GM23338 (cell line): Measurements from ENCODE around the gene GNB2.

Source experiments
- CREB1 ChIP-seq: fragments of 250-450 bp; sonication (Bioruptor Pico); IDR thresholded peaks from 2 replicates; pipeline ENCODE4 v1.5.0; 2020; ENCODE audit warnings: low read depth, mild to moderate bottlenecking, moderate library complexity
- CTCF ChIP-seq, 2 experiments: fragments of 200-600 bp in 1 of 2; sonication (generic) in 1 of 2; conservative IDR thresholded peaks; 2 replicates each; pipeline versions ENCODE4 v1.5.1 to v1.6.1; 2016 to 2017; ENCODE audit warnings: antibody characterized with exemption in 2 of 2, low read depth in 2 of 2, mild to moderate bottlenecking in 2 of 2, moderate library complexity in 1 of 2
- ETS1 ChIP-seq: IDR thresholded peaks from 2 replicates; pipeline ENCODE4 v1.6.1; 2016; ENCODE audit warnings: antibody characterized with exemption
- EZH2 ChIP-seq: fragments of 200-600 bp; sonication (generic); IDR thresholded peaks from one replicate; pipeline ENCODE4 v1.8.0; 2017; ENCODE audit warnings: antibody characterized with exemption, mild to moderate bottlenecking, low read depth; ENCODE audit not compliant: unreplicated experiment
- EZH2phosphoT487 ChIP-seq: fragments of 200-600 bp; sonication (generic); IDR thresholded peaks from one replicate; pipeline ENCODE4 v1.8.1; 2018; ENCODE audit warnings: antibody characterized with exemption; ENCODE audit not compliant: unreplicated experiment
- JUNB ChIP-seq: IDR thresholded peaks from one replicate; pipeline ENCODE4 v1.6.1; 2016; ENCODE audit warnings: antibody characterized with exemption; ENCODE audit not compliant: unreplicated experiment
- NANOG ChIP-seq: IDR thresholded peaks from 2 replicates; pipeline ENCODE4 v1.6.1; 2016; ENCODE audit warnings: antibody characterized with exemption, borderline replicate concordance
- POLR2AphosphoS5 ChIP-seq: IDR thresholded peaks from 2 replicates; pipeline ENCODE4 v1.6.1; 2016; ENCODE audit warnings: antibody characterized with exemption, low read depth
- REST ChIP-seq: IDR thresholded peaks from one replicate; pipeline ENCODE4 v1.6.1; 2018; ENCODE audit warnings: antibody characterized with exemption; ENCODE audit not compliant: unreplicated experiment
- STAT1 ChIP-seq: IDR thresholded peaks from one replicate; pipeline ENCODE4 v1.6.1; 2016; ENCODE audit warnings: antibody characterized with exemption; ENCODE audit not compliant: unreplicated experiment
- ZNF114 ChIP-seq: fragments of 250-450 bp; sonication (Bioruptor Pico); IDR thresholded peaks from 2 replicates; pipeline ENCODE4 v1.5.0; 2020; ENCODE audit warnings: mild to moderate bottlenecking, moderate library complexity
- ZNF331 ChIP-seq: fragments of 250-450 bp; sonication (Bioruptor Pico); IDR thresholded peaks from 2 replicates; pipeline ENCODE4 v1.5.0; 2020; ENCODE audit warnings: low read depth, mild to moderate bottlenecking, moderate library complexity
- ZNF462 ChIP-seq: fragments of 250-450 bp; sonication (Bioruptor Pico); IDR thresholded peaks from 2 replicates; pipeline ENCODE4 v1.5.0; 2020; ENCODE audit warnings: mild to moderate bottlenecking, moderate library complexity

GRCh38 chr7:100685049-100685605 is 11.6 kb downstream of the GNB2 start:
- TF ChIP-seq REST, result no peak
- TF ChIP-seq CTCF (conservative IDR thresholded peaks at IDR 0.05; ENCODE audit: low read depth in 2 of 2), result no peak
- TF ChIP-seq EZH2phosphoT487, result no peak
- no peak for TF ChIP-seq POLR2AphosphoS5
- no peak for TF ChIP-seq EZH2
- no peak for TF ChIP-seq CREB1 (CRISPR knock-in tag)
- no peak for TF ChIP-seq ETS1
- no peak for TF ChIP-seq JUNB
- no peak for TF ChIP-seq ZNF331 (CRISPR knock-in tag)
- no peak for TF ChIP-seq STAT1
- TF ChIP-seq NANOG, result no peak
- no peak for TF ChIP-seq ZNF462 (CRISPR knock-in tag)
- TF ChIP-seq ZNF114 (CRISPR knock-in tag), result no peak
